Transverse colon (tissue), 3 donors: Measurements from ENCODE around the gene LRP8.

ENCODE experiments used
- CTCF ChIP-seq, 5 experiments: fragments of 200-600 bp in 3 of 5; fragments of 450-650 bp in 2 of 5; sonication (generic) in 3 of 5; IDR thresholded peaks; 1 replicate in 2 of 5; 2 replicates in 3 of 5; pipeline ENCODE4 v1.5.1; 2016 to 2017; ENCODE audit warnings: antibody characterized with exemption in 5 of 5, inconsistent platforms in 3 of 5, mild to moderate bottlenecking in 2 of 5, moderate library complexity in 1 of 5
- EP300 ChIP-seq: sonication (generic); formaldehyde crosslinking; IDR thresholded peaks from one replicate; pipeline ENCODE4 v1.6.1; 2017; ENCODE audit warnings: antibody characterized with exemption, low read depth
- POLR2A ChIP-seq: fragments of 450-650 bp; IDR thresholded peaks from one replicate; pipeline ENCODE4 v1.6.1; 2016; ENCODE audit warnings: antibody characterized with exemption, mild to moderate bottlenecking, moderate library complexity

GRCh38 chr1:53305650-53306049, 22.2 kb downstream of the LRP8 start:
- no peak for TF ChIP-seq CTCF (IDR thresholded peaks at IDR 0.05)
- TF ChIP-seq POLR2A = no peak
- no peak for TF ChIP-seq EP300
